Activated CD8-positive, alpha-beta memory T cell treated with anti-CD3 and anti-CD28 coated beads, Interleukin-2, amount 10 ng/mL, durations not matched to agents 7 days and 5 days (primary cell): ENCODE results near the gene DLG2. TPM values are rescaled to one million over a fixed set of nuclear protein-coding genes. Genes with fewer than 3 reads are reported as not detected.

Source experiments
- ATAC-seq: fragments of 150-1000 bp; cut with Tn5 transposase; one replicate; pipeline ENCODE4 v1.10.0; 2021; ENCODE audit warnings: moderate library complexity
- CTCF ChIA-PET: fragments of 350-600 bp; sonication (Branson Sonifier 250); formaldehyde crosslinking; loops from one replicate; lab custom pipeline; 2021; ENCODE audit warnings: antibody characterized with exemption; lab: Charles Lee
- DNase-seq: peaks from one replicate; pipeline ENCODE4 v3.0.0-alpha.2; 2020
- H3K27ac Mint-ChIP-seq: one replicate; pipeline ENCODE4 v1.8.0; 2021; ENCODE audit warnings: mild to moderate bottlenecking, mixed read lengths
- H3K27me3 Mint-ChIP-seq: one replicate; pipeline ENCODE4 v1.8.0; 2021; ENCODE audit warnings: mixed read lengths
- H3K36me3 Mint-ChIP-seq: one replicate; pipeline ENCODE4 v1.8.0; 2021; ENCODE audit warnings: mild to moderate bottlenecking, mixed read lengths
- H3K4me1 Mint-ChIP-seq: one replicate; pipeline ENCODE4 v1.8.0; 2021; ENCODE audit warnings: mixed read lengths
- H3K4me3 Mint-ChIP-seq: one replicate; pipeline ENCODE4 v1.8.0; 2021; ENCODE audit warnings: mild to moderate bottlenecking, moderate library complexity, mixed read lengths
- H3K9me3 Mint-ChIP-seq: one replicate; pipeline ENCODE4 v1.8.0; 2022; ENCODE audit warnings: low read depth, mixed read lengths
- total RNA-seq, 2 experiments: library from RNA; stranded (reverse); gene quantifications; one replicate each; pipeline ENCODE4 v1.2.3, GENCODE V29; 2021

DLG2 gene
- total RNA-seq, 2 experiments from 2014 or later = 1.4 to 2.1 TPM

- Mint-ChIP-seq H3K9me3 (peaks cover 10% of the 10 kb centered on the region), H3K36me3 (no peaks in the 10 kb centered on the region), H3K4me1 (no peaks in the 10 kb centered on the region), H3K4me3 (no peak overlapping the region), H3K27ac (no peak overlapping the region), H3K27me3 (no peaks in the 10 kb centered on the region)
- no peak for DNase-seq
- no peak for ATAC-seq
- CTCF ChIA-PET = no interaction called here
Measured at GRCh38 chr11:84906995-84907394, 720.1 kb downstream of the DLG2 start.

GRCh38 chr11:84905411-84905810 is 721.7 kb downstream of the DLG2 start:
- CTCF ChIA-PET = no interaction called here
- no peak for ATAC-seq
- DNase-seq = no peak
- Mint-ChIP-seq H3K27me3 (no peaks in the 10 kb centered on the region), H3K36me3 (no peaks in the 10 kb centered on the region), H3K27ac (no peak overlapping the region), H3K4me1 (no peaks in the 10 kb centered on the region), H3K9me3 (peaks cover 10% of the 10 kb centered on the region), H3K4me3 (no peak overlapping the region)

GRCh38 chr11:84902445-84902844 is 724.7 kb downstream of the DLG2 start:
- DNase-seq = no peak
- no peak overlapping the region for H3K4me3 Mint-ChIP-seq
- no peaks in the 10 kb centered on the region for H3K27me3 Mint-ChIP-seq
- CTCF ChIA-PET = no interaction called here
- no peak overlapping the region for H3K27ac Mint-ChIP-seq
- no peaks in the 10 kb centered on the region for H3K36me3 Mint-ChIP-seq
- peaks cover 6% of the 10 kb centered on the region for H3K9me3 Mint-ChIP-seq
- ATAC-seq = no peak
- no peaks in the 10 kb centered on the region for H3K4me1 Mint-ChIP-seq

- DNase-seq (no peak), ATAC-seq (no peak)
- no peaks in the 10 kb centered on the region for H3K4me1 Mint-ChIP-seq
- no peak overlapping the region for H3K4me3 Mint-ChIP-seq
- H3K36me3 Mint-ChIP-seq = no peaks in the 10 kb centered on the region
- H3K27ac Mint-ChIP-seq = no peak overlapping the region
- H3K27me3 Mint-ChIP-seq = no peaks in the 10 kb centered on the region
- peaks cover 5% of the 10 kb centered on the region for H3K9me3 Mint-ChIP-seq
- CTCF ChIA-PET = no interaction called here
Measured at GRCh38 chr11:84901991-84902390, 725.2 kb downstream of the DLG2 start.

- ATAC-seq = no peak
Measured at GRCh38 chr11:84899740-84900139, 727.4 kb downstream of the DLG2 start.

GRCh38 chr11:84899134-84899533 is 728.0 kb downstream of the DLG2 start:
- ATAC-seq (no peak), DNase-seq (no peak)
- Mint-ChIP-seq H3K27ac (no peak overlapping the region), H3K4me1 (no peaks in the 10 kb centered on the region), H3K27me3 (no peaks in the 10 kb centered on the region), H3K36me3 (no peaks in the 10 kb centered on the region), H3K9me3 (peaks cover 6% of the 10 kb centered on the region), H3K4me3 (no peak overlapping the region)
- CTCF ChIA-PET = no interaction called here

More at GRCh38 chr11:84899740-84900139, 727.4 kb downstream of the DLG2 start:
- H3K27me3 Mint-ChIP-seq = no peaks in the 10 kb centered on the region
- H3K9me3 Mint-ChIP-seq = peaks cover 4% of the 10 kb centered on the region
- no peak overlapping the region for H3K27ac Mint-ChIP-seq
- CTCF ChIA-PET = no interaction called here
- DNase-seq = no peak
- H3K36me3 Mint-ChIP-seq = no peaks in the 10 kb centered on the region
- H3K4me3 Mint-ChIP-seq = no peak overlapping the region
- no peaks in the 10 kb centered on the region for H3K4me1 Mint-ChIP-seq

- ATAC-seq = no peak
- H3K4me3 Mint-ChIP-seq = no peak overlapping the region
- H3K4me1 Mint-ChIP-seq = no peaks in the 10 kb centered on the region
- no peak overlapping the region for H3K27ac Mint-ChIP-seq
- no peaks in the 10 kb centered on the region for H3K36me3 Mint-ChIP-seq
- H3K9me3 Mint-ChIP-seq = peaks cover 6% of the 10 kb centered on the region
- H3K27me3 Mint-ChIP-seq = no peaks in the 10 kb centered on the region
- CTCF ChIA-PET = no interaction called here
- no peak for DNase-seq
Measured at GRCh38 chr11:84894666-84895065, 732.5 kb downstream of the DLG2 start.

- ATAC-seq = no peak
- Mint-ChIP-seq H3K4me1 (no peaks in the 10 kb centered on the region), H3K9me3 (peaks cover 19% of the 10 kb centered on the region), H3K36me3 (no peaks in the 10 kb centered on the region), H3K27ac (no peak overlapping the region), H3K4me3 (no peak overlapping the region), H3K27me3 (no peaks in the 10 kb centered on the region)
- CTCF ChIA-PET = no interaction called here
- DNase-seq = no peak
Measured at GRCh38 chr11:84890676-84891075, 736.5 kb downstream of the DLG2 start.

- Mint-ChIP-seq H3K36me3 (no peaks in the 10 kb centered on the region), H3K9me3 (peaks cover 19% of the 10 kb centered on the region), H3K27ac (no peak overlapping the region), H3K4me3 (no peak overlapping the region), H3K4me1 (no peaks in the 10 kb centered on the region), H3K27me3 (no peaks in the 10 kb centered on the region)
- CTCF ChIA-PET = no interaction called here
- ATAC-seq (no peak), DNase-seq (no peak)
Measured at GRCh38 chr11:84889556-84889955, 737.6 kb downstream of the DLG2 start.

- Mint-ChIP-seq H3K4me3 (no peak overlapping the region), H3K4me1 (no peaks in the 10 kb centered on the region), H3K36me3 (no peaks in the 10 kb centered on the region), H3K27me3 (no peaks in the 10 kb centered on the region), H3K9me3 (peaks cover 20% of the 10 kb centered on the region), H3K27ac (no peak overlapping the region)
- DNase-seq (no peak), ATAC-seq (no peak)
- CTCF ChIA-PET = no interaction called here
Measured at GRCh38 chr11:84887055-84887629, 740.0 kb downstream of the DLG2 start.

GRCh38 chr11:84886344-84886743 is 740.8 kb downstream of the DLG2 start:
- Mint-ChIP-seq H3K27me3 (no peaks in the 10 kb centered on the region), H3K9me3 (peaks cover 20% of the 10 kb centered on the region), H3K4me1 (no peaks in the 10 kb centered on the region), H3K27ac (no peak overlapping the region), H3K4me3 (no peak overlapping the region), H3K36me3 (no peaks in the 10 kb centered on the region)
- no peak for ATAC-seq
- no peak for DNase-seq
- CTCF ChIA-PET = no interaction called here

GRCh38 chr11:84884836-84885235 is 742.3 kb downstream of the DLG2 start:
- CTCF ChIA-PET = no interaction called here
- no peaks in the 10 kb centered on the region for H3K4me1 Mint-ChIP-seq
- H3K36me3 Mint-ChIP-seq = no peaks in the 10 kb centered on the region
- H3K9me3 Mint-ChIP-seq = peaks cover 18% of the 10 kb centered on the region
- no peaks in the 10 kb centered on the region for H3K27me3 Mint-ChIP-seq
- no peak overlapping the region for H3K27ac Mint-ChIP-seq
- DNase-seq = no peak
- H3K4me3 Mint-ChIP-seq = no peak overlapping the region
- no peak for ATAC-seq

- H3K36me3 Mint-ChIP-seq = no peaks in the 10 kb centered on the region
- no peaks in the 10 kb centered on the region for H3K4me1 Mint-ChIP-seq
- CTCF ChIA-PET = no interaction called here
- no peak overlapping the region for H3K4me3 Mint-ChIP-seq
- H3K27ac Mint-ChIP-seq = no peak overlapping the region
- H3K9me3 Mint-ChIP-seq = peaks cover 6% of the 10 kb centered on the region
- no peaks in the 10 kb centered on the region for H3K27me3 Mint-ChIP-seq
- no peak for DNase-seq
- ATAC-seq = no peak
Measured at GRCh38 chr11:84882056-84882455, 745.1 kb downstream of the DLG2 start.

GRCh38 chr11:84871116-84871515 is 756.0 kb downstream of the DLG2 start:
- Mint-ChIP-seq H3K27ac (no peak overlapping the region), H3K36me3 (no peaks in the 10 kb centered on the region), H3K4me1 (no peaks in the 10 kb centered on the region), H3K4me3 (no peak overlapping the region), H3K27me3 (no peaks in the 10 kb centered on the region), H3K9me3 (peaks cover 18% of the 10 kb centered on the region)
- ATAC-seq = no peak
- DNase-seq = no peak
- CTCF ChIA-PET = no interaction called here

GRCh38 chr11:84870486-84870885 is 756.7 kb downstream of the DLG2 start:
- Mint-ChIP-seq H3K27me3 (no peaks in the 10 kb centered on the region), H3K27ac (no peak overlapping the region), H3K4me1 (no peaks in the 10 kb centered on the region), H3K4me3 (no peak overlapping the region), H3K9me3 (peaks cover 19% of the 10 kb centered on the region), H3K36me3 (no peaks in the 10 kb centered on the region)
- CTCF ChIA-PET = no interaction called here
- DNase-seq (no peak), ATAC-seq (no peak)
